ENCODE data around the gene MYL6B. TPM values are rescaled to one million over a fixed set of nuclear protein-coding genes. Genes with fewer than 3 reads are reported as not detected.
A peak's percentile ranks its signal among the peaks of the same experiment; 100 is the strongest.

The MYL6B gene
- total RNA-seq, 4 donors from 2014 or later, result 28.5 to 39.4 (median 33.6) TPM

- Histone ChIP-seq H3K4me3 (peak within 1 kb of the TSS; percentile 67 to 91 (median 72)), H3K36me3 (peaks cover 21 to 31% (median 27%) of the 10 kb centered on the region in 4 donors), H3K27me3 (no peaks in the 10 kb centered on the region), H3K9me3 (no peaks in the 10 kb centered on the region), H3K4me1 (peaks cover 16 to 33% (median 28%) of the 10 kb centered on the region in 4 donors), H3K27ac (replicated peaks in 1 of 4) (peak within 1 kb of the TSS; percentile 87 to 90 (median 88))
- under 1% methylated on average over 34 of the region's 60 CpGs for WGBS
- peak; percentile 99 for DNase-seq (ENCODE audit: extremely low spot score)
- TF ChIP-seq POLR2AphosphoS5 (IDR thresholded peaks at IDR 0.05), result peak; percentile 93 to 99
- TF ChIP-seq CTCF (IDR thresholded peaks at IDR 0.05), result peak in 1 of 3 experiments; percentile 26
- TF ChIP-seq EP300 (IDR thresholded peaks at IDR 0.05), result peak; percentile 52
- TF ChIP-seq POLR2A (IDR thresholded peaks at IDR 0.05; ENCODE audit: low read depth), result peak; percentile 78
- intact Hi-C loops (cut with DNase I), result loop anchor here (5.0 kb wide), 2 partner anchors 57 to 107 kb away; partner anchors contain the start of gene SUOX
These were observed 48.1 kb upstream of the MYL6B start, which contains the start of gene PA2G4 for GRCh38 chr12:56104109-56104814. TSS of gene PA2G4 (plus strand) at chr12:56104559. CDS start at chr12:56104738, 179 bp downstream.

GRCh38 chr12:56104815-56105608 lies 47.4 kb upstream of the MYL6B start:
- no peak for TF ChIP-seq CTCF (IDR thresholded peaks at IDR 0.05)
- no peak for TF ChIP-seq POLR2A (IDR thresholded peaks at IDR 0.05; ENCODE audit: low read depth)
- no peak for TF ChIP-seq POLR2AphosphoS5 (IDR thresholded peaks at IDR 0.05)
- no peak for TF ChIP-seq EP300 (IDR thresholded peaks at IDR 0.05)
- H3K9me3 ChIP-seq, result no peaks in the 10 kb centered on the region
- intact Hi-C loops (cut with DNase I), result loop anchor here (5.0 kb wide), 2 partner anchors 58 to 108 kb away; partner anchors contain the start of gene SUOX
- peak overlapping the region; percentile 87 to 90 (median 88) for H3K27ac ChIP-seq (replicated peaks in 1 of 4)
- H3K36me3 ChIP-seq, result peaks cover 28 to 36% (median 34%) of the 10 kb centered on the region in 4 donors
- no peak for DNase-seq (ENCODE audit: extremely low spot score)
- H3K4me3 ChIP-seq, result peak overlapping the region; percentile 67 to 91 (median 72)
- H3K4me1 ChIP-seq, result peaks cover 16 to 33% (median 28%) of the 10 kb centered on the region in 4 donors
- 2% methylated on average over 16 of the region's 40 CpGs for WGBS
- H3K27me3 ChIP-seq, result no peaks in the 10 kb centered on the region

GRCh38 chr12:56105609-56105902 lies 46.8 kb upstream of the MYL6B start:
- no peak overlapping the region for H3K27ac ChIP-seq (replicated peaks in 1 of 4)
- H3K4me3 ChIP-seq, result peak overlapping the region; percentile 67 to 91 (median 72)
- no peak for DNase-seq (ENCODE audit: extremely low spot score)
- TF ChIP-seq CTCF (IDR thresholded peaks at IDR 0.05), result no peak
- no peak for TF ChIP-seq POLR2AphosphoS5 (IDR thresholded peaks at IDR 0.05)
- no peak for TF ChIP-seq POLR2A (IDR thresholded peaks at IDR 0.05; ENCODE audit: low read depth)
- no peak for TF ChIP-seq EP300 (IDR thresholded peaks at IDR 0.05)
- intact Hi-C loops (cut with DNase I), result no loop called here
- WGBS, result 52% methylated on average over 2 of the region's 2 CpGs
- peaks cover 16 to 33% (median 28%) of the 10 kb centered on the region in 4 donors for H3K4me1 ChIP-seq
- no peaks in the 10 kb centered on the region for H3K27me3 ChIP-seq
- H3K9me3 ChIP-seq, result no peaks in the 10 kb centered on the region
- peaks cover 34 to 41% (median 40%) of the 10 kb centered on the region in 4 donors for H3K36me3 ChIP-seq

GRCh38 chr12:56107242-56107641 lies 45.1 kb upstream of the MYL6B start:
- WGBS, result 95% methylated on average over 3 of the region's 3 CpGs
- TF ChIP-seq EP300 (IDR thresholded peaks at IDR 0.05) (no peak), POLR2AphosphoS5 (IDR thresholded peaks at IDR 0.05) (no peak), CTCF (IDR thresholded peaks at IDR 0.05) (no peak), POLR2A (IDR thresholded peaks at IDR 0.05; ENCODE audit: low read depth) (no peak)
- intact Hi-C loops (cut with DNase I), result no loop called here
- Histone ChIP-seq H3K27me3 (no peaks in the 10 kb centered on the region), H3K4me3 (no peak overlapping the region), H3K9me3 (no peaks in the 10 kb centered on the region), H3K36me3 (peaks cover 50 to 58% (median 57%) of the 10 kb centered on the region in 4 donors), H3K27ac (replicated peaks in 1 of 4) (no peak overlapping the region), H3K4me1 (peaks cover 16 to 33% (median 28%) of the 10 kb centered on the region in 4 donors)
- no peak for DNase-seq (ENCODE audit: extremely low spot score)

Data from esophagus muscularis mucosa (tissue), 4 donors.